Activated CD4-positive, alpha-beta T cell treated with anti-CD3 and anti-CD28 coated beads, Interleukin-2, Interleukin-4, amounts not matched to agents 100 ng/mL and 50 ng/mL, durations not matched to agents 16 hours and 8 hours (primary cell): ENCODE results near the gene ZNF224.
"Not testable (repeated sequence)": the region's sequence is repeated elsewhere in the genome, so short reads cannot be mapped to it uniquely, and the experiment has no call there.

Source experiments
- DNase-seq: peaks from one replicate; pipeline ENCODE4 v3.0.0-alpha.2; 2020; ENCODE audit warnings: low spot score

ZNF224 gene

GRCh38 chr19:44093931-44094765 is at the start of gene ZNF224:
Gene ZNF224, plus strand, starts transcription at chr19:44094361. Its CDS starts 3,513 bp downstream, at chr19:44097874.
- peak; percentile 91 for DNase-seq

DNA sequence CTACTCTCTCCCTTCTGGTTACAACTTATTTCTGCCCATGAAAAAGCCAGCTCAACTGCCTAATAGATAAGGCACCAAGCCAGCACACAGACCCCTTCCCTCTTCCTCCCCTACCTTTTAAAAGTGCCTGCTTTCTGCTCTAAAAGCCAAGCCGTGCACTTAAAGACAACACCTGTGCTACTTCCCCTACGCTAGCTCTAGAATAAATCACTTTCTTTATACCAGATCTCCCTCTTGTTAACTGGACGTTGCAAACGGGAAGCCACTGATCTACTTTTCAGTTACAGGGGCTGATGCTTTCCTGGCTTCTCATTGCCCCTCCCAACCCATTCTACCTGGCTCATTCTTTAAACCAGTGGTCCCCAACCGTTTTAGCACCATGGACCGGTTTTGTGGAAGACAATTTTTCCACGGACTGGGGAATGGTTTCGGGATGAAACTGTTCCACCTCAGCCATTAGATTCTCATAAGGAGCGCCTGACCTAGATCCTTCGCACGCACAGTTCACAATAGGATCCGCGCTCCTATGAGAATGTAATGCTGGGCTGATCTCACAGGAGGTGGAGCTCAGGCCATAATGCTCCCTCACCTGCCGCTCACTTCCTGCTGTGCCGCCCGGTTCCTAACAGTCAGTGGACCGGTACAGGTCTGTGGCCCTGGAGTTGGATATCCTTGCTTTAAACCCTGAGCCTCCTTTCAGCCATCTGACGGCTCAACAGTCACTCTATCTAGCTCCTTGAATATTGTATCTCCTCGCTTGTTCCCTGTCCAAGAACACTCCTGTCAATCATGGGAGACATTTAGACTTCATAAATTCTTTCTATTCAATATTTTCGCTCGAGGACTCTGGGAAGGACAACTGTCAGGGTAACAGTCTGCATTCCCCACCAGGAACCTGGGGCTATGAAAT is 43.2 kb upstream of the ZNF224 start:
- no peak for DNase-seq

DNA sequence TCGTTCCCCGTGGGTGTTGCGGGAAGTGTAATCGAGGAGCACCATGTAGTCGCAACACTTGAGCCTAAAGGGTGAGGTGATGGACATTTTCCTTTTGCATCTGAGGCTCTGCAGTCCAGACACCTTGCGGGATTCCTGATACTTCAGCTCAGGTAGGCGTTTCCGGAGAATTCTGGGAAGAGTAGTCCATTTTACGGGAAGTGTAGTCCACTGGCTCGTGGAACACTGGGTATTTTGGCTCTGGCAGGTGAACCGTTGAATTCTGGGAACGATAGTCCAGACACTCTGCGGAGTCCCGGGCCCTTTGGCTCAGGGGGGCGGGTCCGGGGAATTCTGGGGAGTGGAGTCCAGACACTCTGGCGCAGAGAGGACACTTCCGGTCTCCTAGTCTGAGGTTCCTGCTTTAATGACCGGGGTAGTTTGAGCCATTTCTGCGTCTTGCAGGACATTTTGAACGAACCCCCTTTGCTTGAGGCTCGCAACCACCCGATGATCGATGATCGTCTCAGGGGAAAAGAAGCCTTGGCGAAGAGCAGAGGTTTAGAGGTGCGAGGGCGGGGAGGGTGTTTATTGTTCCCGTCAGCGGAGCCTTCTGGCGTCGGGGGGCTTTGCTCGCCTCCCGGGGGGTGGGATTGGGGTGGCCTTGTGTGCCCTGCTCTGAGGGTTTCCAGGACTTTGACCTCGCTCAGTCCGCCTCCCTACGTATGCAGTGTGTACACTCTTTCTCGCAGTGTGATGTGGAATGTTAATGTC is 42.3 kb upstream of the ZNF224 start, which contains the start of gene ZNF223:
ZNF223 (plus strand) TSS at position 387 of the 753 bp plus-strand sequence. CDS start 3,141 bp downstream, outside the sequence.
- DNase-seq: no peak

DNA sequence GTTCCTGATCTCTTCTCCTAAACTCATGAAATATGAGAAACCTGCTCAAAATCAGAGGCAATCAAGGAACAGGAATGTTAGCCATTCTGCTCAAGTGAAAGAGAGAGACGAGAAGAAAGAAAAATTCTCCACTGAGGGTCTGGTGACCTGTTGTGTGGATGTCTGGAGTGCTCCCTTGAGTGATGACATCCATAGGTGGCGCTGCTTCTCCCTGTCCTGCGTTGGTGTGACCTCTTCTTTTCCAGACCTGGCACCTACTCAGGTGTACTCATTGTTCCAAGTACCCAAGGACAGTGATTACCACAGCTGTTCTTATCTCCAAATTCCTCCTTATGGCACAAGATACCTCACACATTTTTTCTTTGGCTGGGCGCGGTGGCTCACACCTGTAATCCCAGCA is 38.3 kb upstream of the ZNF224 start:
- no peak for DNase-seq

GRCh38 chr19:44059229-44059628 is 34.9 kb upstream of the ZNF224 start:
- no peak for DNase-seq

DNA sequence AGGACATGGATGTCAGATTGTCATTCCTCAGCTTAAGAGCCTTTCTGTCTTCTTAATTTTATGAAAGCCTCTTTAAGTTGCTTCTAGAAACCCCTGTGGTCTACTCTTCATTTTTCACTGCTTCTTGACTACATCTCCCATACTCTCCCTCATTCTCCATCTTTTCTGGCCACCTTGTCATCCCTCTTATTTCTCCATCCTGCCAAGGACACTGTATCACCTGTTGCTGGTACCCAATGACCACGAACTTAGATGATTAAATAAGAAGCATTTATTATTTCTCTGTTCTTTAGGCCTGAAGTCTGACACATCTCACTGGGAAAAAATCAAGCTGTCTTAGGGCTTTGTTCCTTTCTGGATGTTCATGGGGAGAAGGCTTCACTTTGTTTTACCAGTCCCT is 33.1 kb upstream of the ZNF224 start:
- DNase-seq: no peak

DNA sequence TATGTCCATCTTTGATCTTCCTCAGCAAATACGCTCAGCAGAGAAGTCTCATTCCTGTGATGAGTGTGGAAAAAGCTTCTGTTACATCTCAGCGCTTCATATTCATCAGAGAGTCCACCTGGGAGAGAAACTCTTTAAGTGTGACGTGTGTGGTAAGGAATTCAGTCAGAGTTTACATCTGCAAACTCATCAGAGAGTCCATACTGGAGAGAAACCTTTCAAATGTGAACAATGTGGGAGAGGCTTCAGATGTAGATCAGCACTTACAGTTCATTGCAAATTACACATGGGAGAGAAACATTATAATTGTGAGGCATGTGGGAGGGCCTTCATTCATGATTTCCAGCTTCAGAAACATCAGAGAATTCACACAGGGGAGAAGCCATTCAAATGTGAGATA is 27.9 kb upstream of the ZNF224 start:
- DNase-seq: no peak

- DNase-seq: no peak
Observed at GRCh38 chr19:44069415-44069814, 24.7 kb upstream of the ZNF224 start.

DNA sequence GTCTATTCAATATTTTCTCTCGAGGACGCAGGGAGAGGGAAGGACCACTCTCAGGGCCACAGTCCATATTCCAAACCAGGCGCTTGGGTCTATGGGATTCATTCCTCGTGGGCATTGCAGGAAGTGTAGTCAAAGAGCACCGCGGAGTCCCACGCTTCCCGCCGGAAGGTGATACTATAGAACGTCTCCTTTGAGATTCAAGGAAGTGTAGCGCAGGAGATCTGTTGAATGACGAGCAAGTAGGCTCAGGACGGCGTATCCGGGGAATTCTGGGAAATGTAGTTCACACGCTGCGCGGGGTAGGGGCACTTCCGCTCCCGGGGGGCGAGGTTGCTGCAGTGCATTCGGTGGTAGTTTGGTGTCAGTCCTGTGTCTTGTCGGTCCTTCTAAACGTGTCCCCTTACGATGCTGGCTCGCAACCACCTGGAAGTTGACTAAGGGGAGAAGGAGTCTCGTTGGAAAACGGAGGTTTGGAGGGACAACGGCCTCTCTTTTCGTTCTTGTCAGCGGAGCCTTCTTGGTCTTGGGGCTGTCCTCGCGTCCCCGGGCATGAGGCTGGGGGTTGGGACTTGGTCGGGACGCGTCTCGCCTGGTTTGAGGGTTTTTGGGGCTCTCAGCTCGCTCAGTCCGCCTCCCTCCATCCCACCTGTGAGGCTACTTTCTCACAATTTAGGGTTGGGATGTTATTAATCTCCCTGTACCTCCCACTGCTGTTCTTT is 22.2 kb upstream of the ZNF224 start, which contains the start of gene ZNF284:
ZNF284 (plus strand) TSS at position 336 of the 719 bp plus-strand sequence. CDS start 4,231 bp downstream, outside the sequence.
- DNase-seq: peak; percentile 81

- DNase-seq: no peak
Observed at GRCh38 chr19:44072543-44073401, 21.4 kb upstream of the ZNF224 start.

DNA sequence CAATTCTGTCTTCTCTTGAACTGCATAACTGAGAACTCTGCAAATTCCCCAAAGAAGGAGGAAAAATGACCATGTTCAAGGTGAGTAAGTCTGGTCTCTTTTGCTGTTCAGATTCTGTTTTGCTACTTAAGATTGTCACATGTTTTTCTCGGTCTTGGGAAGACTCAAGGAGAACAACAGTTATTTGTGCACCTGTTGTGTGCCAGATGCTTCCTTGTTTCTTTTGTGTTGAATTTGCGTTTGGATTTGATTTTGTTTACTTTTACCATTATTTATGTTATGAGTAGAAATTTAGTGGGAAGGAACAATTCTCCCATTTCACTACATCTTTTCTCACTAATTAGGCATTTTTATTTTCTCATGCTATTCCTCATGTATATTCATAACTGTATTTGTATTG is 17.8 kb upstream of the ZNF224 start:
- DNase-seq: no peak

GRCh38 chr19:44092108-44092507 is 2.1 kb upstream of the ZNF224 start:
- DNase-seq: no peak

DNA sequence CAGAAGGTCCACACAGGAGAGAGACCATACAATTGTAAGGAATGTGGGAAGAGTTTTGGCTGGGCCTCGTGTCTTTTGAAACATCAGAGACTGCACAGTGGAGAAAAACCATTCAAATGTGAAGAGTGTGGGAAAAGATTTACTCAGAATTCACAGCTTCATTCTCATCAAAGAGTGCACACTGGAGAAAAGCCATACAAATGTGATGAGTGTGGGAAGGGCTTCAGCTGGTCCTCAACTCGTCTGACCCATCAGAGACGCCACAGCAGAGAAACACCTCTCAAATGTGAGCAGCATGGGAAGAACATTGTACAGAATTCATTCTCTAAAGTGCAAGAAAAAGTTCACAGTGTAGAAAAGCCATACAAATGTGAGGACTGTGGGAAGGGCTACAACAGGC is 13.6 kb downstream of the ZNF224 start:
- no peak for DNase-seq

DNA sequence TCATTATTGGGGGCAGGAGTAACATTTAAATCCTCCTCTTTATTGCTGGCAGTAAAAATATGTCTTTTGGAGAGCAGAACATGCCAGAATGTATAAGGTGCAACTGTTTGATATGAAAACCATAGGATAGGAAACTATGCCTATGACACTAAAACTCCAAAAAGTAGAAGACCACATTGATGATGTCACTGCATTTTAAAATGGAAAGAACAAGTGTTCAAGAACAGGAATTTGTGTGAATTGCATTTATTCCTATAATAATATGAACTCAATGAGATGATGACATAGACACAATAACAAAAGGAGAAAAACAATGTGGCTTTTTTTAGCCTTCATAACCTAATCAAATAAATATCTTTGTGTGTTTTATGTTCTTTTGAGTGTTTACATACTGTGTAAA is 15.3 kb downstream of the ZNF224 start:
- DNase-seq: no peak

DNA sequence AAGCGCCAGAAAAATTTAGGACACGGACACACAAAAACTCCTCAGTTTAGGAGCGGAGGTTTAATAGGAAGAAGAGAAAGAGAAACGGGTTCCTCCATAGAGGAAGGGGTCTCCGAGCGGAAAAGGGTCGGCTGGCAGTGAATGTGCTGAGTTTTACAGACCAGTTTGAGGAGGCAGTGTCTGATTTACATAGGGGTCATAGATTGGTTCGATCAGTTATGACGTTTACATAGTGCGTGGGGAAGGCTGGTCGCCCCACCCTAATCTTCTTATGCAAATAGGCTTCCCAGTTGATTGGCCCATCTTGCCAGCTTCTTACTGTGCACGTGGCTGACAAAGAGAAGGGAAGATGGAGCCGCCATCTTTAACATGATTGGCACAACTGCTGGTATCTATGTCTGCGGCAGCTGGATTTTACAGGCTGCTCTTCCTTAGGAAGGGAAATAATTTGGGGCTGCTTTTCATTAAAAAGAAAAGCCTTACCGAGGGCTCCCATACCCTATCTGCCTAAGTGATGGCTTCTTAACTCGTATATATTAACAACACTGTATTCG is 17.8 kb downstream of the ZNF224 start:
- DNase-seq: peak; percentile 9

DNA sequence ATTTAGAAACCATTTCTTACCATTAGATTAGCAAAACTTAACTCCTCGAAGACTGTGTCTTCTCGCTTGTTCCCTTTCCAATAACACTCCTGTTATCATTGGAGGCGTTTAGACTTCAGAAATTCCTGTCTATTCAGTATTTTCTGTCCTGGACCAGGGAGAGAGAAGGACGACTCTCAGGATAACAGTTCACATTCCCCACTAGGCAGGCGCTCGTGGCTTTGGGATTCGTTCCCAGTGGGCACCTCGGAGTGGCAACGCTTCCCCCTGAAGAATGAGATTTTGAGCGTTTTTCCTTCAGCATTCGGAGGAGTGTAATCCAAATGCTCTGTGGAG is 18.6 kb downstream of the ZNF224 start:
- DNase-seq: no peak

GRCh38 chr19:44113138-44113783 is 19.1 kb downstream of the ZNF224 start, which contains the start of gene ZNF225:
Gene ZNF225, plus strand, starts transcription at chr19:44113399. Its CDS starts 2,429 bp downstream, at chr19:44115828.
- DNase-seq: peak; percentile 95

- peak; percentile 4 for DNase-seq
Observed at GRCh38 chr19:44113784-44114390, 19.7 kb downstream of the ZNF224 start.

- not testable (repeated sequence) for DNase-seq
Observed at GRCh38 chr19:44121162-44121561, 27.0 kb downstream of the ZNF224 start.
